Suppressor macrophage treated with lipopolysaccharide for 1 hour (primary cell): ENCODE data around the gene GRK1.

Experiments
- DNase-seq, 3 donors: peaks; one replicate each; pipeline ENCODE4 v3.0.0-alpha.2; 2020 to 2022

GRK1 gene

DNA sequence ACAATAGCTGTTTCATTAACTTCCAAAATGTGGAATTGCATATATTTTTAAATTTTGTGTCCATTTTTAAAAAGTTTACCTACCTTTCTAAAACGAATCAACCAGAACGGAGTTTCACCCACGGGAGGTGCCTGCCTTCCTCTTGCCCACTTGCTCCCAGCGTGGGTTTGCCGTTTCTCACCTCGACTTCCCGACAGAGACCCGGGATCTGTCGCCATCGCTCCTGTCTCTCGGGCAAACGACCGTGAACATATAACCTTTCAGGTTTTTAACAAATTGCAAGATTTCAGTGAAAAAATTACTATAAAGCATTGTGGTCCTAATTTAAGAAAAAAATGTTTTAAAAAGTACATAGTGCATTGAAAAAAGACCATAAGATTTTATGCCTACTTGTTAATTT lies 96.2 kb downstream of the GRK1 start:
- no peak for DNase-seq

DNA sequence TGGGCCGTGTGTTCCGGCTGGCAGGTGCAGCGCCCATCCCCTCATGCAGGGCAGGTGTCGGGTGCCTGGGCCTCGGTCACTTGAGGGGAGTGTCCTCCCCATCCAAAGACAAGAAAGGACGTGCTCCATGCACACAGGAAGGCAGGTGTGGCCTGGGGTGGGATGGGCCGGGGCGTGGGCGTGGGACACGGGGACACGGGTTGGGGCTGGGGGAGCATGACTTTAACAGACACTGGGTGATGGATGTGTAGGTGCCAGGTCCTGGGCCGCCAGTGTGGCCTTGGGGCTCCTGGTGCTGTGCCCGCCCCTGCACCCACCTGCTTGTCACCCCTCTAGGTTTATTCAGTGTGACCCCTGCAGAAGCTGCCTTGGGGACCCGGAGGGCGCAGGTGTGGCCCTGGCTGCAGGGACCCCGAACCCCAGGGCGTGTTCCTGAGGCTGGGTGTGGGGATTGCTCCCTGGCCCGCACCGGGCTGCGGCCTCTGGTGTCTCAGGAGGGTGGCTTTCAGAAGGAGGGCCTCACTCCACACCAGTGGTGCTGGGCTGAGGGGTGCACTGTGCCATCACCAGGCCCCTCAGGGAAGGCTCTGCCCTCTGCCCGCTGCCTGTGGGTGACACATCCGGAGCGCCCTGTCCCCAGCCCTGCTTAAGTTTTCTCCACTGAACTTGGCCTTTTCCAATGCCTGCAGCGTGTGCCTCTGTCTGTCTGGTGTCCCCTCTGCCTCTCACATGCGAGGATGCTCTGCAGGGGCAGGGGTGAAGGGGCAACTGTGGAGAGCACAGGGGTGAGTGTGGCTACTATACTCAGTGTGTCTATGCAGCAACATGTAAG lies 97.2 kb downstream of the GRK1 start:
- DNase-seq, result no peak

DNA sequence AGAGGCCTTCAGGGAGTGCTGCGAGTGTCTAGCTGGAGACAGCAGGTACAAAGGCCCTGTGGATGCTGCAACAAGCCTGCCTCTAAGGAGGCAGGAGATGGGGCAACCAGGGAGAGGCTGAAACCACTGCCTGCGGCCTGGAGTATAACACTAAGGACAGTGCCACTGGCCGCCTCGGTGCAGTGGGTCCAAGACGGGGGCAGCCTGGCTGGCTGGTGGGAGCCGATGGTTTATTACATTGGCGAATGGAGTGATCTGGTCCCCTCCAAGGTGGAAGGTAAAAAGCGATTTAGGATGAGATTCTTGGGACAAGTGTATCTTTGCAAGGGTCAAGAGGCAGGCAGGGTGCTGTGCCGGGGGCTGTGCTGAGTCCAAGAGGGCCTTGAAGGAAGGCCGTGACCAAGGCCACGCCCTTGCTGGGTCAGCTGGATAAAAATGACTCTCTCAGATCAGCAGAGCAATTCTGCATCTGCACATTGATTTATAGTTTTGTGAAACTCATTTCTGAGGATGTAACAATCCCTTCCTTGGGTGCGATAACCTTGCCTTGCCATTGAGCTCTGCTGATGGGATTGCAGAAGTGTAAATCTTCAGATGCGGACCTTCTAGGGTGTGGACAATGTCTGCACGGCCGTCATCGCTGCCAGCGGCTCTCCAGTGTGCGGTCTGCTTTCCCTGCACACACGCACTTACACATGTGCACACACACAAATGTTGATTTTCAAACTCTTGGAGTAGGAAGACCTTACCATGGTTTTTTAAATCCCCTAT lies 98.0 kb downstream of the GRK1 start:
- no peak for DNase-seq

DNA sequence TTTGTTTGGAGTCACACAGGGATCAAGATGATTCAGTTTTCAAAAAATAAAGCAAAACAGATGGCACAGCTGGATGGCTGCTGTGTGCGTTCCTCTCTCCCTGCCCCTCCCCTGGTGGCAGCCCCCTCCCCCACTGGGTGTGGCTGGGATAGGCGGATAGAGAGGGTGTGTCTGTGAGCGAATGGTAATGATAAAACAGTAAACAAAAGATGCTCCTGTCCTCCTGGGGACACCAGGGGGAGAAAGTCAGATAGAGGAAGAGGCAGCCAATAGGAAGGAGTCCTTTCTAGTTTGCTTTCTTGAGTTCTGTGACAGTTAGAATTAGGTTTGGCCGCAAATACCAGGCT lies 98.5 kb downstream of the GRK1 start:
- DNase-seq, result no peak

DNA sequence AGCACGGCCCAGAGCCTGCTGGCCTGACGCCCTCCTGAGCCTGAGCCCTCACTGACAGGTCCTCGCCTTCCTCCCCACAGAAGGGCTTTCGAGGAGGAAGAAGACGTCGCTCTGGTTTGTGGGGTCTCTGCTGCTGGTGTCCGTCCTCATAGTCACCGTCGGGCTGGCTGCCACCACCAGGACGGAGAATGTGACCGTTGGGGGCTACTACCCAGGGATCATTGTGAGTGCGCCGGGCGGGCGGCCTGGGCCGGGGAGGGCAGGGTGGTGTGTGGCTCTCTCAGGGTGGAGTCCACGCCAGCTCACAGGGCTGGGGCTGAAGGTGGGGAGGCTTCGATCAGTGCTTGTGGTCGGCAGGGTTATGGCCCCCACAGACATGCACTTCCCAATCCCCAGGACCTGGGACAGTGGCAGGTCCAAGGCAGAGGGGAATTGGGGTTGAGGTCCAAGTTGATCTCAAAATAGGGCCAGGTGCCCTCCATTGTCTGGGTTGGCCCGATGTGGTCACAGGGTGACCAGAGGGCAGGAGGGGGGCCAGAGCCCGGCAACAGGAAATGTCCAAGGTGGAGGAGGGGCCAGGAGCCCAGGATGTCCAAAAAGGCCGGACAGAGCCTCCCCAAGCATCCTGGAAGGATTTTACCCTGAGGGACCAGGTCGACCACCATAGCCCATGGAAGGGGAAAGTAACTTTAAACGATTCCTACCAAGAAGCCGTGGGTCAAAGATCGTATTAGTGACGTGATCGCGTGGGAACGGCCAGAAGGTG lies 99.2 kb downstream of the GRK1 start:
- no peak for DNase-seq

DNA sequence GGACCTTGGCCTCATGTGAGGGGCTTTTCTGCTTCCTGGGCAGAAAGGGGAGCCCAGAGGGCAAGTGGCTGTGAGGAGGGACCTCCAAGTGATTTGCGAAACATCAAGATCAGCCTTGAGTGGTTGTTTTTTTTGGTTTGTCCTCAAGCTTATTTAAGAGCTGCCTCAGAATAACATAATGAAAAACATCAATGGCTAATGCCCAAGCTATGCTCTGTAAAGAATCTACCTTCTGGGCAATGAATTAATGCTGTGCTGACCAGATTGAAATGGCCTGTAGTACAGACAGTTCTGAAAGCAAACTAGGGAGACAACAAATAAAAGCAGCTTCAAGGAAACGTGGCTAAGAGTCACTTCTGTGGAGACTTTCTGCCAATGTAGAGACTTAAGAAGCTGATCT lies 100.3 kb downstream of the GRK1 start:
- DNase-seq, result no peak

DNA sequence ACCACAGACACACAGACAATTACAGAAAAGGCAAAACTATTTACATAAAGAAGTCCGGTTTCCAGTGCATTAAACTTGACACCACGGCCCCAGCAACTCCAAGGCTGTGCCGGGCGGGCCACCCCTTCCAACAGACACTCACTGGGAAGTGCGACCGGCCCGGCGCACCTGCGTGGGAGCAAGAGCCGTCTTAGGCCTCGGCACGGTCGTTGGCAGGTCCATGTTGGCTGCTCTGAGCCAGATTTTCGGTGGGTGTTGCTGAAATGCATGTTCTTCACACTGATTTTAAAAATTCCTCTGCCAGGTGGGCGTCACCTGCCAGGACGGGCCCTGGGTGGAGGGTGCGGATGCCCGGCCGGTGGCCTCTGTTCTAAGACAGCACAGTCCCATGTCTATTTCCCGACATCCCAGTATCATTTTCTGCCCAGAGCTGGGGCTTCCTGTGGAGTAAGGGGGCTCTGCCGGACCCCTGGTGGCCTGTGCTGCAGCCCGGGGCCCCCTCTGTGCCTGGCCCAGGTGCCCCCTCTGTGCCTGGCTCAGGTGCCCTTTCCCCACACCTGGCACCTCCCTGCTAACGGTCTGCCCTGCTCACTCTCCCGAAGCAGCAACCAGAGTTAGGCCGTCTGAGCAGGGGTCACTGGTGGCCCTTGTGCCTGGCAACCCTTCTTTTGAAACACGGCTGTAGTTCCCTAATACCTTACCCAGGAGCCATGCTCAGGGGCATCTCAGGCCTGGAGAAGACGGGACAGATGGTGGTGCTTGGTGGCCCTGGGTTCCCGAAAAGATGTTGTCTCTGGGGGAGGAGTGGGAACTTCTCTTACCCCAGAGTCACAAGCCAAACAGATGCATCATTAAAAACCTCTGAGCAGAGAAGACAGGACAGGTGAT lies 101.2 kb downstream of the GRK1 start:
- DNase-seq, result no peak

DNA sequence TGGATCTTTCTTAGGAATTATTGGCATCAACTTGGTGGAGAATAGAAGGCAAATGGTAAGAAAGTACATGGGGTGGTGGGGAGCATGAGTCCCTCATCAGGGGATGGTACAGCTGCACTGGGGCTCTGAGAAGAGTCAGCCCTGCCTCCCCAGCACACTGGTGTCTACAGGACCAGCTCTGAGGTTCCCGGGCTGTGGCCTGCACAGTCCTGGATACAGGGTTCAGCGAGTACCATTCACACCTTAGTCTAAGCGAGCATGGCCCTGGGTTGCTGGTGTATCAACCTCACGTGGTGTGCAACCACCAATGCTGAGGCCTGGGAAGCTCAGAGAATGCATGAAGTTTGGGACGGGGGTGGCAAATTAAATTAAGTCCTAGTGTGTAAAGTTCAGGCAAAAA lies 102.1 kb downstream of the GRK1 start:
- DNase-seq, result no peak

DNA sequence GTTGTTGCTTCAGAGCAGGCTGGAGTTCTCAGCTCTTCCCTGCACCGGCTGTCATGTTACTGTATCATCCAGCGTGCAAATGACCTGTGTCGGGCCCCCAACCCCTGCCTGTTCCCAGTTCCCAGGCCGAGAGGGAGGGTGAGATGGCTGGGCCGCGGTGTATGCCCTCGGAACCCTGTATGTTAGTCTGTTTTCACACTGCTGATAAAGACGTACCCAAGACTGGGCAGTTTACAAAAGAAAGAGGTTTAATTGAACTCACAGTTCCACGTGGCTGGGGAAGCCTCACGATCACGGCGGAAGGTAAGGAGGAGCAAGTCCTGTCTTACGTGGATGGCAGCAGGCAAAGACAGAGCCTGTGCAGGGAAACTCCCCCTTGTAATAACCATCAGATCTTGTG lies 102.9 kb downstream of the GRK1 start:
- DNase-seq, result no peak

DNA sequence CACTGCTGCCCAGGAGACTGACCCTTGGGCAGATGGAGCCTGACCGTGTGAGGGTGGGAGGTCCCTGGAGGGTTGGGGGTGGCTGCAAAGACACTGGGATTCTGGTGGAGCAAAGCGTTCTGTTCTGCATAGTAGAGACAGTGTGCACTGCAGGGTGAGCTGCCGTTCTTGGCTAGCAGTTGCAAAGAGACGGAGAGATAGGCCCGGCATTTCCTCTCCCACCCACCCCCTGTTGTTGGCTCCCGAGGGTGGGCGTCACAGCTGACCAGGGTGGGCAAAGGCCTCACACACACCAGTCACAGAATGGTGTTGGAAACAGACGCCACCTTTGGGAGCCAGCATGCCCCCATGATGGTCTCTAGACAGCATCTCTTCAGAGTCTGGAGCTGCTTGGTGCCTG lies 103.4 kb downstream of the GRK1 start:
- no peak for DNase-seq

DNA sequence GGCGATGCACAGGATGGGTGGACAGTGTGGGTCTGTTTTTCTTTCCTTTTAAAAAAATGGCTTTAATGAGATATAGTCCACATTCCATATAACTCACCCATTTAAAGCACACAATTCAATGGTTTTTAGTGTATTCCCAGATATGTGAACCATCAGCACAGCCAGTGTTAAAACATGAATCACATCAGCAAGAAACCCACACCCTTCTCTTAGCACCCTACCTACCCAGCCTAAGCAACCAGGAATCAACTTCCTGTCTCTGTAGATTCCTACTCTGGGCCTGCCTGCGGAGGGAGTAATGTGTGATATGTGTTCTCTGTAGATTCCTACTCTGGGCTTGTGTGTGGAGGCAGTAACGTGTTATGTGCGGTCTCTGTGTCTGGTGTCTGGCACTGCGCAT lies 103.9 kb downstream of the GRK1 start:
- DNase-seq, result no peak

DNA sequence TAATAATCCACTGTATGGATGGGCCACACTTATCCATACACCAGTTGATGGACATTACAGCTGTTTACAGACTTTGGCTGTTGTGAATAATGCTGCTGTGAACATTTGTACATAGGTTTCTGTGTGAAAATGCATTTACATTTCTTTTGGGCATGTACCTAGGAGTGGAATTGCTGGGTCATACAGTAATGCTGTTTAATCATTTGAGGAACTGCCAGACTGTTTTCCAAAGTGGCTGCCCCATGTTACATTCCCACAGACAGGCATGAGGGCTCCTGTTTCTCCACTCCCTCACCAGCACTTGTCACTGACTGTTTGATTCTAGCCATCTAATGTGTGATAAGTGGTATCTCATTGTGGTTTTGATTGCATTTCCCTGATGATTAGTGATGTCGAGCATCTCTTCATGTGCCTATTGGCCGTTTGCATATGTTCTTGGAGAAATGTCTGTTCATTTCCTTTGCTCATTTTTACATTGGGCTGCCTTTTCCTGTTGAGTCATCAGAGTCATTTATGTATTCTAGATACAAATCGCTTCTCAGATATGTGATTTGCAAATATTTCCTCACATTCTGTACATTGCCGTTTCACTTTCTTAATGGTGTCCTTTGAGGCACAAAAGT lies 104.8 kb downstream of the GRK1 start:
- DNase-seq, result peak in 2 of 3 donors; percentile 25 to 41

DNA sequence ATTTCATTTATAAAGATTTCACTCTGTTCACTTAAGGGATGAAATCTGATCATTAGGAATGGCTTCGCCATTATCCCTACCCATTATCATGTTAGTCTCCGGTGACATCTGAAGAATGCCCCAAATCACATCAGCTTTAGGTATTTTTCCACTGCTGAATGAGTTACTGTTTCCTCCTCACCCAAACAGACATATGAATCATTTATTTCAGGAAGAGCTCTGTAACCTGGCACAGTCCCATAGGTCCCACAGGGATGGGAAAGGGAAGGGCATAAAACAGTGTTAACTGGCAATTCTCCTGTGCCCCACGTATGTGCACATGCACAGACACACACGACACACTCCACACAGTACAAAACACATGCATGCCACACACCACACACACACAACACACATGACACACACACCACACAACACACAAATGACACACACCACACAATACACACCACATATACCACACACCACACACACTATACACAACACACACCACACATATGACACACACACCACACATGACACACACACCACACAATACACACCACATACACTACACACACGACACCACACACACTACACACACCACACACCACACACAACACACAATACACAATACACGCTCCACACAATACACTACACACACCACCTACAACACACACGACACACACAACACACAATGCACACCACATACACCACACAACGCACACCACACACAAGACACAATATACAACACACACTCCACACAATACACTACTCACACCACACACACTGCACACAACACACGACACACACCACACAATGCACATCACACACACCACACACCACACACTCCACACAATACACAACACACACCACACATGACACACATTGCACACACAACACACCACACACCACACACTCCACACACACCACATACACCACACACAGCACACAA lies 107.4 kb downstream of the GRK1 start:
- peak in 1 of 3 donors; percentile 20 for DNase-seq

DNA sequence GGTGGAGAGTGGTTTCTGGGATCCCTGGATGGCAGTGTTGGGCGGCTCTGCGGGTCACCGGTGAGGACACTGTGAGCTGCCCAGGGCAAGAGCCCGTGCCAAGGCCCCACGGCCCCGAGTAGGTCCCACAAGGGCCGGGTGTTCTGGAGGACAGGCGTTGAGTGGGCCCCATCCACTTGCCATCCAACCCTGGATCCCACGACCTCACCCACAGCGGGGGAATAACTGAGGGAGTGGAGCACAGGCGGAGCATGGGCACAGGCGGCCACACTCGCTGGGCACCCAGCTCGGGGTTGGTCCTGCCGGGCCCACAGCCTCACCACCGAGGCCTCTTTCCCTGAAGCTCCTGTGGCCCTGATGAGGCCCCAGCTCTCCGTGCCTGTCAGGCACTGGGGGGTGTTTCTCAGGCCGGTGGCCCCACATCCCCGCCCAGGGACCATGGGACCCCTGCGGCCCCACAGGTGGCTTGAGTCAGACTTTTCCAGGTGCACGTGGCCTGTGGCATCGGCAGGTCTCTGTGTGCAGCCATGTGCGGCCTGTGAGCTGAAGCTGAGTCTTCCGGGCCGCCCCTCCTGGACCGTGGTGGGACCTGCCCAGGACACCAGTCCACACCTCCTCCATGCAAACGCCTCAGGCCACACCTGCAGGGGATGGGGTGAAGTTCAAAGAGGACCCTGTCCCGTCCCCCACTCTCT lies 108.6 kb downstream of the GRK1 start:
- DNase-seq, result no peak

DNA sequence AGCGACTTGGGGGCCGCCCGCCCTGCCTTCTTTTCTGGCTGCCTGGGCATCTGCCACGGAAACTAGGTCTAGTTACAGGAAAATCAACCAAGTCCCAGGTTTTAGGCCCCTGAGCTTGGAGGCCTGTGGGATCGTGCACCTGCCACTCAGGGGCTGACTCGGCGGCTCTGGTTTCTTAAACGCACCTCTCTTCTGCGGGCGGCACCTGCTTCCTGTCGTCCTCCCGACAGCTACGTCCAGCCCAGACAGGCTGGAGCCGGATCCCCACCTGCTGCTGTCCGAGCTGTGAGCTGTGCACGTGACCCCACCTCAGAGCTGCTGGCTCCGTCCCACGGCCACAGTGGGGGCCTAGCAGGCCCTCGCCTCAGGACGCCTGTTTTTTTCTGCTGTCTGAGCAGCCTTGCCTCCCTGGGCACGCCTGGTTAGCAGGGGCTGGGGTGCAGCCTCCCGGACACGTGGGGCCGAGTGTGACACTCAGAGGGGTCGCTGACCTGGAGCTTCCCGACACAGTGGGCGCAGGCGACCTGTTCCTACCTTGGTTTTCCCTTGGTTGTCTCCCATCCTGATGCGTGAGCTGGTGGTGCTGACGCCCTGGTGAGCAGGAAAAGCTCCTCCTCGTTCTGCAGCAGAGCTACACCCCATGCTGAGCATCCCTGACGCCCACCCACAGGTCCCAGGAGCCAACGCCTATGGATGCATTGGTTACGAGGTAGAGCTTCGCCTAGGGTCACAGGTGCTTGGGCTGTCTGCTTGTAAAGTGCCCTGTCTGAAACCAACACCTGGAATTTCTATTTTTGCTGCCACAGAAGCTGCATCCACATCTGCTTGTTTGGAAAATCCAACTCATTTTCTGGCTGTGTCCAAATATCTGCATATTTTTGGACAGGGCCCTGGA lies 109.5 kb downstream of the GRK1 start:
- no peak for DNase-seq

DNA sequence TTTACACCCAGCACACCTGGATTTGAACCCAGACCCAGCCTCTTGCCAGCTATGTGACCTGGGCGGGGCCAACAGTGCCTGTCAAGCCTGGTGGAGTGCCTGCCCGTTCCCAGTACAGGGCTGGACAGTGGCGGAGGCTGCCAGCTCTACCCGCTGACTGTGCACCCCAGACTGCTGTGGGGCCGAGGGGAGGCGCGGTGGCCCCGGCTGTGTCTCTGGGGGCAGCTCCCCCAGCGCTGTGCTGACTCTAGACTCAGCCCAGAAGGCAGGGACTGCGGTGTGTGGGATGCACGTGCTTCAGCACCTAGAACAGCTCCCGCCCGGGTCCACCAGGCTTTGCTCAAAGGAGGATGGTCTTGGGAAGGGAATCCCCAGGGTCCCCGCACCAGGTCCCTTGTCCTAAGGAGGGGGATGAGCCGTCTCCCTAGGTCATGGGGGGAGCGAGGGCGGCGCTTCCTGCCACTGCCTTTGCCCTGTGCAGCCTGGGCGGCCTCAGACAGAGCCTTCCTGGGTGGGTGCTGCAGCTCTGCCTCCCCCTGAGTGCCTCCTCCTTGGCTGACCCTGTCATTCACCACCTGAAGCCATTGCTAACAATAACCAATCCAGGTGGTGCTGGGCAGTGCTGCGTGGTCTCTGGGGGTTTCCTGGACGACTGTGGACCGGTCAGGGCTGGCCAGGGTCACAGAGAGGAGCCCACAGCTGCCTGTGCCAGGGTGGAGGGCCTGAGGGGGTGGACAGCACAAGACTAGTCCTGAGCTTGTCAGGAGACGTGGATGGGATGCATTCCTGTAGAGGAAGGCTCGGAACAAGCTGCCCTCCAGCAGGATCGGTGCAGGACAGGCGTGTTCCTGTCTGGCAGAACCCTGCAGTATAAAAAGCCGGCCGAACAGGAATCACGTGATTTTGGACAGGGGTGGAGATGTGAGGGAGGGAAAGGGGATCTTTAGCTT lies 110.6 kb downstream of the GRK1 start:
- DNase-seq, result peak in 1 of 3 donors; percentile 35

DNA sequence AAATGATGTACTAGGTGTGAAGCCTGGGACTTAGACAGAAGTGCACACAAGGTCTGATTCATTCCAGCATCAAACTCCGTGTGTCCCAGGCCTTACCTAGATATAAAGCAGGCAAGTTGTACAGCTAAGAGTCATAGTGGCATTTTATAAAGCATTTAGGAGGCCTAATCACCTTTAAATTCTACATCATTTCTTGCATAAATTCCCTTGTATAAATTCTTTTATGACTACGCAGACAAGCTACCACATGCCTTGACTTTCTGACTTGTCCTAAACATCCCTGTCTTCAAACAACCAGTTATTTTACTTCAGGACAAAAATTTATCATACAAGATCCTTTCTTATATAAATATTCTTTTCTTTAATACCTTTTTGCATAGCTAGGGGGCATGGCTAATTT lies 114.6 kb downstream of the GRK1 start:
- DNase-seq, result no peak

DNA sequence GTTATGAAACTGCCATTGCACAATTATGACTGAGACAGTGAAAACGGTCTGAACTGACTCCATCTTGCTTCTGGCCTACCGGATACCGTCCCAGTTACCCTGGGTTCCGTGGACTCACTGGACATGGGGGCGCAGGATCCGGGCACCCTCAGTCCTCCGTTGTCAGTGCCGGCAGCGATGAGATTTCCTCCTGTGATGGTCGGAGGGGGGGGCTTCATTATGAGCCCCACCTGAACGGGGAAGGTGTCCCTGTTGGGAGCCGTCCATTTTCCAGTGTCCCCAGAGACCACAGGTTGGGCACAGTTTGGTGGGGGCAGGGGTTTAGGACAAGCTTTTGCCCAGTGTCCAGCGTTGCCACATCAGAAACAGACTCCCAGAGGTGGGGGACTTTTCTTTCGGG lies 115.5 kb downstream of the GRK1 start:
- no peak for DNase-seq
